ENCODE results near the gene EMILIN2. TPM values are rescaled to one million over a fixed set of nuclear protein-coding genes. Genes with fewer than 3 reads are reported as not detected.

The EMILIN2 gene
- total RNA-seq, 3 donors from 2014 or later (not counting 1 experiment from before 2014, with no cell fraction given) = 8.4 to 25.6 (median 9.8) TPM

- peaks cover 0 to 5% of the 10 kb centered on the region in 2 donors for H3K27me3 Mint-ChIP-seq (ENCODE audit: low read depth in 2 of 2)
- no peaks in the 10 kb centered on the region for H3K4me1 ChIP-seq (ENCODE audit: control insufficient read depth, insufficient read depth, low read length)
- intact Hi-C loops (cut with micrococcal nuclease) = no loop called here
- no peaks in the 10 kb centered on the region for H3K36me3 ChIP-seq (ENCODE audit: control insufficient read depth, insufficient read depth, low read length)
- TF ChIP-seq CTCF (IDR thresholded peaks at IDR 0.05) = no peak
- no peak overlapping the region for H3K27ac Mint-ChIP-seq
- no peak overlapping the region for H3K4me3 Mint-ChIP-seq
- H3K9me3 Mint-ChIP-seq = peaks cover 0 to 2% of the 10 kb centered on the region in 2 donors
- no peak for DNase-seq
- H3K27me3 ChIP-seq (ENCODE audit: control insufficient read depth, insufficient read depth, low read length) = no peaks in the 10 kb centered on the region
- H3K27ac ChIP-seq (ENCODE audit: low read length) = no peak overlapping the region
- WGBS (ENCODE audit: insufficient coverage) = 38% methylated on average over 1 of the region's 2 CpGs
- no peaks in the 10 kb centered on the region for H3K36me3 Mint-ChIP-seq
- H3K9me3 ChIP-seq (ENCODE audit: control insufficient read depth, insufficient read depth, low read length) = no peaks in the 10 kb centered on the region
- H3K4me1 Mint-ChIP-seq = no peaks in the 10 kb centered on the region
- ATAC-seq = no peak
- H3K4me3 ChIP-seq (ENCODE audit: low read length) = no peak overlapping the region
Observed at GRCh38 chr18:2823202-2823601, 23.6 kb upstream of the EMILIN2 start.

GRCh38 chr18:2823966-2824365, 22.8 kb upstream of the EMILIN2 start:
- DNase-seq = no peak
- no peaks in the 10 kb centered on the region for H3K27me3 ChIP-seq (ENCODE audit: control insufficient read depth, insufficient read depth, low read length)
- Mint-ChIP-seq H3K4me1 (no peaks in the 10 kb centered on the region), H3K4me3 (no peak overlapping the region), H3K27me3 (ENCODE audit: low read depth in 2 of 2) (peaks cover 0 to 5% of the 10 kb centered on the region in 2 donors), H3K27ac (no peak overlapping the region), H3K9me3 (no peaks in the 10 kb centered on the region), H3K36me3 (no peaks in the 10 kb centered on the region)
- no peak for ATAC-seq
- no peak overlapping the region for H3K27ac ChIP-seq (ENCODE audit: low read length)
- no peaks in the 10 kb centered on the region for H3K36me3 ChIP-seq (ENCODE audit: control insufficient read depth, insufficient read depth, low read length)
- no peaks in the 10 kb centered on the region for H3K4me1 ChIP-seq (ENCODE audit: control insufficient read depth, insufficient read depth, low read length)
- WGBS (ENCODE audit: insufficient coverage) = no CpG with 5 or more reads among the region's 2 CpGs
- intact Hi-C loops (cut with micrococcal nuclease) = no loop called here
- no peak for TF ChIP-seq CTCF (IDR thresholded peaks at IDR 0.05)
- no peak overlapping the region for H3K4me3 ChIP-seq (ENCODE audit: low read length)
- no peaks in the 10 kb centered on the region for H3K9me3 ChIP-seq (ENCODE audit: control insufficient read depth, insufficient read depth, low read length)

- WGBS (ENCODE audit: insufficient coverage) = 91% methylated on average over 5 of the region's 5 CpGs
- DNase-seq (no peak), ATAC-seq (no peak)
- no peaks in the 10 kb centered on the region for H3K9me3 Mint-ChIP-seq
- Histone ChIP-seq H3K27me3 (ENCODE audit: control insufficient read depth, insufficient read depth, low read length) (no peaks in the 10 kb centered on the region), H3K9me3 (ENCODE audit: control insufficient read depth, insufficient read depth, low read length) (no peaks in the 10 kb centered on the region), H3K4me3 (ENCODE audit: low read length) (no peak overlapping the region), H3K27ac (ENCODE audit: low read length) (no peak overlapping the region), H3K36me3 (ENCODE audit: control insufficient read depth, insufficient read depth, low read length) (no peaks in the 10 kb centered on the region), H3K4me1 (ENCODE audit: control insufficient read depth, insufficient read depth, low read length) (no peaks in the 10 kb centered on the region)
- intact Hi-C loops (cut with micrococcal nuclease) = no loop called here
- no peaks in the 10 kb centered on the region for H3K4me1 Mint-ChIP-seq
- no peak overlapping the region for H3K4me3 Mint-ChIP-seq
- TF ChIP-seq CTCF (IDR thresholded peaks at IDR 0.05) = no peak
- H3K27me3 Mint-ChIP-seq (ENCODE audit: low read depth in 2 of 2) = peaks cover 0 to 5% of the 10 kb centered on the region in 2 donors
- no peaks in the 10 kb centered on the region for H3K36me3 Mint-ChIP-seq
- H3K27ac Mint-ChIP-seq = no peak overlapping the region
Observed at GRCh38 chr18:2824865-2825264, 21.9 kb upstream of the EMILIN2 start.

- H3K27me3 Mint-ChIP-seq (ENCODE audit: low read depth in 2 of 2) = peaks cover 0 to 8% of the 10 kb centered on the region in 2 donors
- H3K4me3 ChIP-seq (ENCODE audit: low read length) = no peak overlapping the region
- H3K4me3 Mint-ChIP-seq = no peak overlapping the region
- intact Hi-C loops (cut with micrococcal nuclease) = no loop called here
- no peak overlapping the region for H3K27ac Mint-ChIP-seq
- no peak for TF ChIP-seq CTCF (IDR thresholded peaks at IDR 0.05)
- H3K27me3 ChIP-seq (ENCODE audit: control insufficient read depth, insufficient read depth, low read length) = no peaks in the 10 kb centered on the region
- H3K27ac ChIP-seq (ENCODE audit: low read length) = no peak overlapping the region
- no peak for ATAC-seq
- H3K9me3 Mint-ChIP-seq = no peaks in the 10 kb centered on the region
- 88% methylated on average over 3 of the region's 3 CpGs for WGBS (ENCODE audit: insufficient coverage)
- no peaks in the 10 kb centered on the region for H3K4me1 ChIP-seq (ENCODE audit: control insufficient read depth, insufficient read depth, low read length)
- DNase-seq = no peak
- H3K36me3 ChIP-seq (ENCODE audit: control insufficient read depth, insufficient read depth, low read length) = no peaks in the 10 kb centered on the region
- H3K9me3 ChIP-seq (ENCODE audit: control insufficient read depth, insufficient read depth, low read length) = no peaks in the 10 kb centered on the region
- no peaks in the 10 kb centered on the region for H3K4me1 Mint-ChIP-seq
- H3K36me3 Mint-ChIP-seq = no peaks in the 10 kb centered on the region
Observed at GRCh38 chr18:2825613-2826175, 21.1 kb upstream of the EMILIN2 start.
